CD4-positive, alpha-beta T cell treated with Interleukin-2 at 100 ng/mL for 4 hours (primary cell): ENCODE measurements around the gene FAAH2.
"Not testable (repeated sequence)": the region's sequence is repeated elsewhere in the genome, so short reads cannot be mapped to it uniquely, and the experiment has no call there.

Experiments
- DNase-seq: peaks from one replicate; pipeline ENCODE4 v3.0.0-alpha.2; 2020; ENCODE audit warnings: low spot score

FAAH2 gene

GRCh38 chrX:57380026-57380796 lies 93.7 kb downstream of the FAAH2 start:
- DNase-seq: no peak

GRCh38 chrX:57394162-57394561 lies 107.7 kb downstream of the FAAH2 start:
- not testable (repeated sequence) for DNase-seq

DNA sequence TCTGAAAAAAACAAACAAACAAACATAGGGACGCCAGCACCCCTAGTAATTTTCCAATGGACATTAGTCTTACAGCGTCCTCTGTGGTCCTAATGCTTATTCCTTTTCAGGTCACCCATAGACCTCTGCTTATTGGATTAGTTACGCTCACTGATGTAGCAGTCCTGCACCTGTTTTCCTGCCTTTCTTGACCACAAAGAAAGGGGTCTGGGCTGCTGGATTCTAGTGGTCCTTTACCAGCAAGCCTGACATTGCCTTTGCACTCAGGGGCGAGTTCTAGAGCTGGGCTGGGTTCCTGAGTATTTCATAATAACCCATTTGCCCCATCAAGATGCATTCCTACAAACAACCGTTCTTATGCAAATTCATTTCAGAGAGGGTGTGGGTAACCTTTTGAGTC lies 116.7 kb downstream of the FAAH2 start:
- DNase-seq: not testable (repeated sequence)

DNA sequence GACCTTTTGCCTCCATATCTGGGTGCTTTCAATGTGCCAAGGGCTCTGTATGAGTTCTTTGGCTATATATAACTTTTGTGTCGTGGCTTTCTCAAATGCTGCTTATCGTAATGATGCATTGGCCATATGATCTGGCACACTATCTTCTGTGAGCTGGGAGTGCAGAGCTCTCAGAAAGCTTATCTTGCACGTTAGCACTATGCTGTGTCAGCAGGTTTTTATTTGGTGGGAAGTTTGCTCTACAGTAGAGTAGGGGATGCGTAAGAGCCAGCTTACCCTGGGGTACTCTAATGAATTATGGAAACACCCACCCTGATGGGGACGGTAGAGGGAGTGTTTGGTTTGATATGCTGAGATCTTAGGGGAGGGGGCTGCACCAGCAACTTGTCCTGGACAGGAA lies 119.6 kb downstream of the FAAH2 start:
- no peak for DNase-seq

DNA sequence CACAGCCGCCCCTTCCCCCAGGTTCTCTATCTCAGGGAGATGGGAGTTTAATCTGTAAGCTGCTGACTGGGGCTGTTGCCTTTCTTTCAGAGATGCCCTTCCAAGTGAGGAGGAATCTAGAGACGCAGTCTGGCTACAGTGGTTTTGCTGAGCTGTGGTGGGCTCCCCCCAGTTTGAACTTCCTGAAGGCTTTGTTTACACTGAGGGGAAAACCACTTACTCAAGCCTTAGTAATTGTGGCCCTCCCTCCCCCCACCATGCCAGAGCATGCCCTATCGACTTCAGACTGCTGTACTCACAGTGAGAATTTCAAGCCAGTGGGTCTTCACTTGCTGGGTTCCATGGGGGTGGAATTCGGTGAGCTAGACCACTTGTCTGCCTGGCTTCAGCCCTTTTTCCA lies 131.3 kb downstream of the FAAH2 start:
- DNase-seq: no peak

DNA sequence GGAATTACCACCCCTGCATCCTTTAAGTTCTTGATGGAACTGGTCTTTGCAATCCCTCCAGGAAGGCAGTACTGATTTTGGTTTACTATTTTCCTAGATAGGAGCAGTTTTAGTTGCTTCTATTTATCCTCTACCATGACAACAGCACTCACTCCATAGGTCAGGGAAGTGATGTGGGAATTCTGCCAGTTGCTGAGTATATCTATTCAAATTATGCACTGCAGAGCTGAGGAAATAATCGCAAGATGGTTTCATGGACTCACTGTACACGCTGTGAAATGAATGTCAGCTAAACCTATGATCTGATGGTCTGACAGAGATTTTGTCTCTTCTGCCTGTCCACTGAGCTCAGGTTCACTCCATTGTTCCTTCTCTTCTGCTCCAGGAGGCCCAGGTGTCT lies 135.8 kb downstream of the FAAH2 start:
- DNase-seq: no peak

DNA sequence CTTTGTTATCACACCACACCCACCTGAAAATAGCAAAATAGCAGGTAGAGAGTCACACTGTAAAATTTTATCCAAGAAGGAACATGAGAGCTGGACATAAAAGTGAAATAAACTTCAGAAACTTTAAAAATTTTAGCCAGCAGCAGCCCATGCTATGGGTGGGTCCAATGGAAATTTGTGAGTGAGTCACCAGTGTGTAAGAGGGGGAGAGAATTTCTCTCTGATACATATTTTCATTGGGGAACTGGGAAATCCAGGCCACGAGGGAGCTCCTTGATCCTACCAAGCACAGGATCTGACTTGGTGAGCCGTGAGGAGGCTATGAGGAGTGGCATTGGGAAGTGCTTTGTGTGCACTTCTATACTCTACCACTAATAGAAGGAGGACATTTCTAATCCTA lies 136.3 kb downstream of the FAAH2 start:
- no peak for DNase-seq

DNA sequence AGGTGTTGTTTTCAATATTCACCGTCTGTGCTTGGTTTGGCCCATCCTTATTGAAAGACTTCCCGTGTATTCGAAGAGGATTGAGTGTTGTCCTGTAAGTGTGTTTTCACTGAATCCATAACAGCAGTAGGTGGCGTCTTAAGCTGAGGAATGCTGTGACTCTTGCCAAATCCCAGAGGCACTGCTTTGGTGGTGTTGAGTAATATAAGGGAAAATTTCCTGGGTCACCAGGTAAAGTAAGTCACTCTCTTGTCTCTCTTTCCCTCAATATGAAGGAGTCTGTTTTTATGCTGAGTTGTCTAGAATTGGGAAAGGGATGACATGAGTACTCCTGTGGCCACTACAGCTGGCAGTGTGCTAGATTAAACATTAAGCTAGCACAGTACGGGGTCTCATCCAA lies 158.6 kb downstream of the FAAH2 start:
- no peak for DNase-seq

- DNase-seq: no peak
Measured at GRCh38 chrX:57445832-57446231, 159.3 kb downstream of the FAAH2 start.

GRCh38 chrX:57447856-57448255 lies 161.3 kb downstream of the FAAH2 start:
- DNase-seq: no peak

GRCh38 chrX:57451426-57452020 lies 165.0 kb downstream of the FAAH2 start:
- DNase-seq: no peak

GRCh38 chrX:57453901-57454300 lies 167.4 kb downstream of the FAAH2 start:
- peak; percentile 20 for DNase-seq

DNA sequence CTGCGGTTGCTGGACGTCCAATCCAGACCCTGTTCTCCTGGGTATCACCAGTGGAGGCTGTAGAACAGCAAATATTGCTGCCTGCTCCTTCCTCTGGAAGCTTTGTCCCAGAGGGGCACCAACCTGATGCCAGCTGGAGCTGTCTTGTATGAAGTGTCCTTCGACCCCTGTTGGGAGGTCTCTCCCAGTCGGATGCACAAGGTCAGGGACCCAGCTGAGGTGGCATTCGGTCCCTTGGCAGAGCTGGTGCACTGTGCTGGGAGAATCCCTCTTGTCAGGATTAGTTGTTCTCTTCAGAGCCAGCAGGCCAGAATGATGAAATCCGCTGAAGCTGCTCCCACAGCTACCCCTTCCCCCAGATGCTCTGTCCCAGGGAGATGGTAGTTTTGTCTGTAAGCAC lies 195.0 kb downstream of the FAAH2 start:
- no peak for DNase-seq

GRCh38 chrX:57516491-57516890 lies 230.0 kb downstream of the FAAH2 start:
- DNase-seq: no peak

GRCh38 chrX:57519578-57520118 lies 233.1 kb downstream of the FAAH2 start:
- no peak for DNase-seq

DNA sequence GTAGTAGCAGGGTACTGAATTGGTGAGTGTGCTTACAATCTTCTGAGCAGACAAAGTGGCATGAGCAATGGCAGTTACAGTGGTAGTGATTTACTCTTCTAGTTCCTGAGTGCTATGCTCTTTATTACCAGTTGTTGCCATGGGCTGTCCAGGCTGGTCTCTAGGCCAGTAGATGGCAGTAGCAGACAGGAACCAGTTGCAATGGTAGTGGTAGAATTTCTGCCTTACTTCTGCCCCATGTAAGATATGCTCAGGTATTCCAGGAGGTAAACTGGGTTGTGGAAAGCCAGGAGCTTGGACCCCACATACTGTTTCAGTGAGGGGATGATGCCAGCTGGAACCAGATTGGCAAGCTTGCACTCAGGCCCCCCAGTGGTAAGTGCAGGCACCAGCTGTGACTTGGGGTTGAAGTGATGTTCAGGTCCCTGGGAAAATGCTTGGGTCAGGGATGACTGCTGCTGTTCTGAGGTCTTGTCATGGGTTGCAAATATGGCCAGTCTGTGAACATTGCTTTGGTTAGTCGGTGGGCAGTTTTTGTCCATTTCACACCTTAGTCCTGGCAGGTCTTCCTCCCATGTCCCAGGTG lies 242.3 kb downstream of the FAAH2 start:
- peak; percentile 1 for DNase-seq
